IgD-negative memory B cell (primary cell): ENCODE results near the gene SCN4B. TPM values are rescaled to one million over a fixed set of nuclear protein-coding genes. Genes with fewer than 3 reads are reported as not detected.
"Not testable (repeated sequence)": the region's sequence is repeated elsewhere in the genome, so short reads cannot be mapped to it uniquely, and the experiment has no call there.

Source experiments
- H3K27ac Mint-ChIP-seq, 3 donors: one replicate each; pipeline ENCODE4 v1.8.0; 2020 to 2022; ENCODE audit warnings: mild to moderate bottlenecking in 3 of 3, mixed read lengths in 3 of 3, moderate library complexity in 1 of 3
- H3K27me3 Mint-ChIP-seq: one replicate; pipeline ENCODE4 v1.8.0; 2021; ENCODE audit warnings: mixed read lengths
- H3K36me3 Mint-ChIP-seq: one replicate; pipeline ENCODE4 v1.8.0; 2020; ENCODE audit warnings: mild to moderate bottlenecking, mixed read lengths
- H3K4me1 Mint-ChIP-seq, 3 donors: one replicate each; pipeline ENCODE4 v1.8.0; 2020 to 2022; ENCODE audit warnings: mixed read lengths in 3 of 3, mild to moderate bottlenecking in 1 of 3
- H3K4me3 Mint-ChIP-seq, 4 donors: one replicate each; pipeline ENCODE4 v1.8.0; 2020 to 2022; ENCODE audit warnings: mild to moderate bottlenecking in 4 of 4, mixed read lengths in 4 of 4, moderate library complexity in 3 of 4
- H3K9me3 Mint-ChIP-seq, 3 donors: one replicate each; pipeline ENCODE4 v1.8.0; 2020 to 2021; ENCODE audit warnings: mixed read lengths in 3 of 3, mild to moderate bottlenecking in 1 of 3
- polyA plus RNA-seq: library from polyadenylated mRNA; unstranded; fragments of 300-500 nt; fragmentation: Illumina TruSeq; gene quantifications from one replicate; pipeline ENCODE4 v1.2.3, GENCODE V29; 2021

SCN4B gene
- polyA plus RNA-seq, 1 donor from 2014 or later, result not detected

- not testable (repeated sequence) for H3K4me1 Mint-ChIP-seq, H3K9me3 Mint-ChIP-seq, H3K4me3 Mint-ChIP-seq, H3K36me3 Mint-ChIP-seq, H3K27ac Mint-ChIP-seq
- peaks cover 15% of the 10 kb centered on the region for H3K27me3 Mint-ChIP-seq
Measured at GRCh38 chr11:118183691-118184090, 31.1 kb upstream of the SCN4B start.

- H3K27ac Mint-ChIP-seq, result no peak overlapping the region
- H3K4me3 Mint-ChIP-seq, result no peak overlapping the region
- peaks cover 9% of the 10 kb centered on the region for H3K27me3 Mint-ChIP-seq
- no peaks in the 10 kb centered on the region for H3K36me3 Mint-ChIP-seq
- peaks cover 0 to 2% (median 0%) of the 10 kb centered on the region in 3 donors for H3K4me1 Mint-ChIP-seq
- no peaks in the 10 kb centered on the region for H3K9me3 Mint-ChIP-seq
Measured at GRCh38 chr11:118180300-118180703, 27.7 kb upstream of the SCN4B start.

DNA sequence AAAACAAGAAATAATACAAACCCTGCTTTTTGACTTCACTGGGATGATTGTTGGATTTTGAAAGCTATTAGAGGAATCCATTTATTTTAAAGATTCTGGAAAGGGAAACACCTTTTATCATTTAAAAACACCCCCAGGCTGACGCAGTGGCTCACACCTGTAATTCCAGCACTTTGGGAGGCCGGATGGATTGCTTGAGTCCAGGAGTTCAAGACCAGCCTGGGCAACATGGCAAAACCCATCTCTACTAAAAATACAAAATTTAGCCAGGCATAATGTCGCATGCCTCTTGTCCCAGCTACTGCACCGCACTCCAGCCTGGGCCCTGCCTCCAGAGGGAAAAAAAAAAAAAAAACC is 24.1 kb upstream of the SCN4B start:
- Mint-ChIP-seq H3K27ac (no peak overlapping the region), H3K27me3 (peaks cover 15% of the 10 kb centered on the region), H3K4me1 (peaks cover 0 to 4% (median under 1%) of the 10 kb centered on the region in 3 donors), H3K4me3 (no peak overlapping the region), H3K36me3 (no peaks in the 10 kb centered on the region), H3K9me3 (no peaks in the 10 kb centered on the region)

DNA sequence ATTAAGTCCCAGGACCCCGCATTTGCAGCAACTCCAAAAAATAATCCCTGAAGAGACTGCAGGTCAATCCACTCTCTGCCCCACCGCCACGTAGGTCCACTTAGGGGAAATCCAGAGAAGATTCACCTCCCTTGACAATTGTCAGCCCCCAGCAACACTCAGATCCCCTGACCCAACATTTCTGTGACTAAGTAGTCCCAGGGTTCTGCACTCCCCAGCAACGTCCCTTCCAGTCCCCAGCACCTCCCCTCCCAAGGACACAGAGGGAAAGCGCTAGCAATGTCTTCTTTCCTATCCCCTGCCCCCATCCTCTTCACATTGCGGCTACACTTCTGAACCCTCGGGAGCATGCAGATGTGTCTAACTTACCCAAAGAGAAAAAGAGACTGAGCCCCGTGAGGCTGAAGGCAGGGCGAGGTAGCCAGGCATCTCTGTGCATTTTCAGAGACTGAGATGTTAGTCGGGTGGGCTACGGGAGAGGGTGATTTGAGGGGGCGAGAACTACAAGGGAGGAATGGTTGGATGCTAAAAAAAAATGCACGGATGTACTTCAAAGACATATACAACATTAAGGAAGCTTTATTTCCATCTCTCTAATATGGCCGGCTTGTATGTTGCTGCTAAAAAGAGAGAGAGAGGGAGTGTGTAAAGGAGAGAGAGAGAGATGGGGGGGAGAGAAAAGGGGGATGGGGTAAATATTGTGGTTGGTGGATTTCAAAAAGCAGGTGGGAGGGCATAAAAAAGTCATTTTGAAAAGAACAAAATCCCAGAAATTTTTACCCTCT is 23.6 kb upstream of the SCN4B start, which contains the start of gene SCN2B:
Gene SCN2B, minus strand, starts transcription at position 647 of the 785 bp plus-strand sequence. Its CDS starts 208 bp downstream, at position 439.
- H3K27ac Mint-ChIP-seq, result no peak within 1 kb of the TSS
- peaks cover 0 to 4% (median 2%) of the 10 kb centered on the region in 3 donors for H3K4me1 Mint-ChIP-seq
- H3K36me3 Mint-ChIP-seq, result no peaks in the 10 kb centered on the region

DNA sequence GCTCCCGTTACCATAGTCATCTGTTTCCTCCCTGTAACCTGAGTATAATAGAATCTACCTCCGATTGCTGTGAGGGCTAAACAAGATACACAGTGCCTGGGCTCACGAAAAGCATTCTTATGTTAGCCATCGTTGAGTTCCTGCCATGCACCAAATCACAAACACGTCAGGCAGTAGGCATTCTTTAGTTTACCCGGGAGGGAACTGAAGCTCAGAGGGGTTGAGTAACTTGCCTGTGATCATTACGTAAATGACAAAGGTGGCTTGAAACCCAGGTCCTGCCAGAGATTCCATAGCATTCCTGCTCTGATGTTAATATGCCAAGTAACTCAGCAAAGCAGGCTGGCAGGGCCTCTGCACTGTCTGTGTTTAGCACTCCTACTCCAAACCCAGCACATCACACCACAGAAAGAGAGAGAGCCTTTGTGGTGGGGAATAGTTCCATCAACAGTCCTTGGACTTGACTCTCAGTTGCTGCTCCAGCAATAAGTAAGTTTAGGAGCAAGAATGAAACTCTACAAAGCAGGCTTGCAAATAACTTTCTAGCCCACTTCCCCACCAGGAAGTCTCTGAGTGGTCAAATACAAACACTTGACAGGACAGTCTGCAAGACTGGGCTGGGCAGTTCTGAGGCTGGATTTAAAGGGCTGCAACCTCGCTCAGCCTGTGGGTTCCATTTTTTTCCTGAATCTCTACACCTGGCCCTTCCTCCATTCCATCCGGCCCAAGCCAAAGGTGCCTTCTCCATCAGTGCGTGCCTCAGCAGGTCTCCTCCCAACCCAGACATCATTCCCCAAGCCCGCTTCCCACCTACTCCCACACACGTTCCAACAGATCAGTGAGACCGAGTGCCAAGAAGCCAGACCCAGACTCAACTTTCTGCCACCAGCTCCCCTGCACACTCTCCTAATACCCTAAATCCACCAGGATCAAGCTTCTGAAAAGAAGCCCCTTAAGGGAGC is 22.7 kb upstream of the SCN4B start:
- H3K9me3 Mint-ChIP-seq, result no peaks in the 10 kb centered on the region

More for the DNA sequence above, 23.6 kb upstream of the SCN4B start, which contains the start of gene SCN2B:
- peaks cover 15% of the 10 kb centered on the region for H3K27me3 Mint-ChIP-seq
- no peaks in the 10 kb centered on the region for H3K9me3 Mint-ChIP-seq
- no peak within 1 kb of the TSS for H3K4me3 Mint-ChIP-seq

GRCh38 chr11:118174006-118174567 is 21.5 kb upstream of the SCN4B start:
- Mint-ChIP-seq H3K36me3 (peaks cover 3% of the 10 kb centered on the region), H3K9me3 (no peaks in the 10 kb centered on the region), H3K27me3 (peaks cover 15% of the 10 kb centered on the region), H3K4me3 (peak overlapping the region in 1 of 4 donors; percentile 79), H3K4me1 (peaks cover 0 to 4% (median 2%) of the 10 kb centered on the region in 3 donors), H3K27ac (no peak overlapping the region)

More for the DNA sequence above, 22.7 kb upstream of the SCN4B start:
- no peak overlapping the region for H3K4me3 Mint-ChIP-seq
- peaks cover 0 to 4% (median 2%) of the 10 kb centered on the region in 3 donors for H3K4me1 Mint-ChIP-seq
- H3K27ac Mint-ChIP-seq, result no peak overlapping the region
- H3K27me3 Mint-ChIP-seq, result peaks cover 12% of the 10 kb centered on the region
- peaks cover under 1% of the 10 kb centered on the region for H3K36me3 Mint-ChIP-seq

DNA sequence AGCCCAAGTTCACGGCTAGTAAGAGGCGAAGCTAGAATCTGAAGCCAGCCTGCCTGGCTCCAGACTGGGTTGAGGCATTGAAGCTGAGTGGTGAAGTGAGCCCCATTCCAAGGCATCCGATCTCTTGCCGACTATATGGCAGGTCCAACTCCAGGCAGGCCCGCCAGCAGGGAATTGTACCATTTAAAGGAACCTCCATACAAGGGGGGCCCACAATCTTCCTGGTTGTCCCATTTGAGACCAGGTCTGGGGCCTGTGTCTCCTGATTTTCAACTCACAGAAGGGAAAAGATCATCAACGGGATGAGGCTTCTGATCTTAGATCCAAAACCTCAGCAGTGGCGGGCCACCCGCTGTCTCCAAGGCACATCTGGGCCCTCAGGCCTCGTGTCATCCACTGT is 19.7 kb upstream of the SCN4B start:
- peaks cover 0 to 4% (median 2%) of the 10 kb centered on the region in 3 donors for H3K4me1 Mint-ChIP-seq
- H3K27ac Mint-ChIP-seq, result peak overlapping the region in 1 of 3 donors; percentile 59
- peaks cover 23% of the 10 kb centered on the region for H3K27me3 Mint-ChIP-seq
- H3K36me3 Mint-ChIP-seq, result peaks cover 3% of the 10 kb centered on the region
- no peaks in the 10 kb centered on the region for H3K9me3 Mint-ChIP-seq
- H3K4me3 Mint-ChIP-seq, result no peak overlapping the region

DNA sequence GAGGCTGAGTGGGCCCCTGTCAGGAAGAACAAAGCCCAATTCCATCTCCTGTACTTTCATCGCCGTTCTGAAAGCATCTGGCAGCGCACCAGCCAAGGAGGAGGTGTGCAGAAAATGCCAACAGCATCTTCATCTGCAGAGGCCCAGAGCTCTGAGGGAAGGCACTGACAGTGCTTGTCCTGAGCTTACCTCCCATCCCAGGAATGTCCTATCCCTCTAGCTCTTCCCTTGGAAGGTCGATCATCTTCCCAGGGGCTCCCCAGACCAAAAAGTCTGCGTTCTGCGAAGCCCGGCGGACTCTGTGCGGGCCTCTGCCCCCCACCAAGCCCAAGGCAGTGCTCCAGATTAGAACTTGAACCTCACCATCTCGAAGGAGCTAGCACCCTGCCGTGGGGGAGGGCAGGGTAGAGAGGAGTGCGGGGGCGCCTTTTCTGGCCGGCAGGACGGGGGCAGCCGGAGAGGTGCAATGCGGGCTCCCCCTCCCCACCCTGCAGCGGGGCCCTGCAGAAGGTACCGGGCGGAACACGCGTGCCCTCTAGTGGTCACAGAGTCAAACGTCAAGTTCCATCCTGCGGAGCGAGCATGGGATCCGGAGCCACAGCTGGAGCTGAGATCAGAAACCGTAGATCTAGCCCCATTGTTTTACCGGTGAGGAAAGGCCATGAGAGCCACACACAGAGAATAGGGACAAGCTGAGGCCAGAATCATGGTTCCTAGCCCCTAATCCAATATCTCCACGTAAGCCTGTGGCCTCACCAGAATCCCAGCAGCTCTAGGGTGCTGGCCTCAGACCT is 18.8 kb upstream of the SCN4B start:
- H3K27me3 Mint-ChIP-seq, result peaks cover 26% of the 10 kb centered on the region

GRCh38 chr11:118170882-118171268 is 18.3 kb upstream of the SCN4B start:
- peaks cover 29% of the 10 kb centered on the region for H3K27me3 Mint-ChIP-seq
- peaks cover 3% of the 10 kb centered on the region for H3K36me3 Mint-ChIP-seq
- H3K4me1 Mint-ChIP-seq, result peaks cover 0 to 4% (median 2%) of the 10 kb centered on the region in 3 donors
- H3K9me3 Mint-ChIP-seq, result no peaks in the 10 kb centered on the region
- no peak overlapping the region for H3K27ac Mint-ChIP-seq
- no peak overlapping the region for H3K4me3 Mint-ChIP-seq

More for the DNA sequence above, 18.8 kb upstream of the SCN4B start:
- Mint-ChIP-seq H3K27ac (no peak overlapping the region), H3K9me3 (no peaks in the 10 kb centered on the region), H3K4me1 (peaks cover 0 to 4% (median 2%) of the 10 kb centered on the region in 3 donors), H3K4me3 (no peak overlapping the region), H3K36me3 (peaks cover 3% of the 10 kb centered on the region)

- H3K27me3 Mint-ChIP-seq, result peaks cover 29% of the 10 kb centered on the region
- H3K36me3 Mint-ChIP-seq, result peaks cover 3% of the 10 kb centered on the region
- no peaks in the 10 kb centered on the region for H3K9me3 Mint-ChIP-seq
- peaks cover 0 to 3% (median 2%) of the 10 kb centered on the region in 3 donors for H3K4me1 Mint-ChIP-seq
- H3K4me3 Mint-ChIP-seq, result no peak overlapping the region
- no peak overlapping the region for H3K27ac Mint-ChIP-seq
Measured at GRCh38 chr11:118170231-118170630, 17.6 kb upstream of the SCN4B start.

GRCh38 chr11:118169300-118170140 is 16.9 kb upstream of the SCN4B start:
- Mint-ChIP-seq H3K4me1 (peaks cover 0 to 3% (median 2%) of the 10 kb centered on the region in 3 donors), H3K4me3 (no peak overlapping the region), H3K27me3 (peaks cover 29% of the 10 kb centered on the region), H3K27ac (no peak overlapping the region), H3K9me3 (no peaks in the 10 kb centered on the region), H3K36me3 (peaks cover 3% of the 10 kb centered on the region)

- peaks cover 3% of the 10 kb centered on the region for H3K36me3 Mint-ChIP-seq
- no peak overlapping the region for H3K4me3 Mint-ChIP-seq
- peaks cover 29% of the 10 kb centered on the region for H3K27me3 Mint-ChIP-seq
- no peaks in the 10 kb centered on the region for H3K9me3 Mint-ChIP-seq
- H3K4me1 Mint-ChIP-seq, result peaks cover 0 to 3% (median 2%) of the 10 kb centered on the region in 3 donors
- H3K27ac Mint-ChIP-seq, result peak overlapping the region in 1 of 3 donors; percentile 56
Measured at GRCh38 chr11:118168751-118169150, 16.1 kb upstream of the SCN4B start.

DNA sequence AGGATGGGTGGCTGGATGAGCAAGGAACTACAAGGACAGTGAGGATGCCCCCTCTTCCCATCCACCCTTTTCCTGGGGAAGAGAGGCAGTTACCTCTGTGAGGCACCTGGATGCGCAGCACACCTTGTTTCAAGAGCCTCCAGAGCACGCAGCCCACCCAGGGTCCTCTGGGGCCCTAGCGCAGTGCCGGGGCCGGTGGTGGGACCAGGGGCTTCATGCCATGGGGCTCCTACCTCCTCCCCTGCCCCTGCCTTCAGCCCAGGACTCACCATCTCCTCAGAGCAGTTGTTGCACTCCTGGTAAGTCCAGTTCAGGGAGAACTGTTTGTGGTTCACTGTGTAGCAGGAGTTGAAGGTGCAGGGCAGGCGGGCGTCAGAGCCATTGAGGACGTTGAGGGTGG is 15.7 kb upstream of the SCN4B start:
- H3K27me3 Mint-ChIP-seq, result peaks cover 29% of the 10 kb centered on the region
- H3K4me3 Mint-ChIP-seq, result no peak overlapping the region
- peaks cover 0 to 3% (median 2%) of the 10 kb centered on the region in 3 donors for H3K4me1 Mint-ChIP-seq
- peak overlapping the region in 1 of 3 donors; percentile 56 for H3K27ac Mint-ChIP-seq
- peaks cover 3% of the 10 kb centered on the region for H3K36me3 Mint-ChIP-seq
- H3K9me3 Mint-ChIP-seq, result no peaks in the 10 kb centered on the region
